HG03439 (cell line): ENCODE measurements around the gene CFAP74.

Experiments used
- ATAC-seq: cut with Tn5 transposase; IDR thresholded peaks from one replicate; pipeline ENCODE4 v1.9.1; 2021; ENCODE audit warnings: mild to moderate bottlenecking, moderate library complexity; ENCODE audit not compliant: unreplicated experiment

The CFAP74 gene

GRCh38 chr1:2019571-2020309 is 16.2 kb upstream of the CFAP74 start:
- ATAC-seq = no peak

DNA sequence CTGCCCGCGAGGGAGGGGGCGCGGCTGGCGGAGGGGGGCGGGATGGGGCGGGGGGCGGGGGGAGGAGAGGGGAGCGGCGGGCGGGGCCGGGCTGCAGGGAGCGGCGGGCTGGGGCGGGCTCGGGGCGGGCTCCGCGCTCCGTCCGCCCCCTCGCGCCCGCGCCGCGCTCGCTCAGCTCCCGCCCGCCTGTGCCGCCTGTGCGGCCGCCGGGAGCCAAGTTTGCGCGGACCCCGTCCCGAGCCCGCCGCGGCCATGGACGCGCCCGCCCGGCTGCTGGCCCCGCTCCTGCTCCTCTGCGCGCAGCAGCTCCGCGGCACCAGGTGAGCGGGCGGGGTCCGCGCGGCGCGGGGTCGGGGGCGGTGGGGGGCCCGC is 15.6 kb upstream of the CFAP74 start, which contains the start of gene GABRD:
GABRD (plus strand) TSS at position 174 of the 372 bp plus-strand sequence; CDS start at position 253, 79 bp downstream.
- no peak for ATAC-seq

DNA sequence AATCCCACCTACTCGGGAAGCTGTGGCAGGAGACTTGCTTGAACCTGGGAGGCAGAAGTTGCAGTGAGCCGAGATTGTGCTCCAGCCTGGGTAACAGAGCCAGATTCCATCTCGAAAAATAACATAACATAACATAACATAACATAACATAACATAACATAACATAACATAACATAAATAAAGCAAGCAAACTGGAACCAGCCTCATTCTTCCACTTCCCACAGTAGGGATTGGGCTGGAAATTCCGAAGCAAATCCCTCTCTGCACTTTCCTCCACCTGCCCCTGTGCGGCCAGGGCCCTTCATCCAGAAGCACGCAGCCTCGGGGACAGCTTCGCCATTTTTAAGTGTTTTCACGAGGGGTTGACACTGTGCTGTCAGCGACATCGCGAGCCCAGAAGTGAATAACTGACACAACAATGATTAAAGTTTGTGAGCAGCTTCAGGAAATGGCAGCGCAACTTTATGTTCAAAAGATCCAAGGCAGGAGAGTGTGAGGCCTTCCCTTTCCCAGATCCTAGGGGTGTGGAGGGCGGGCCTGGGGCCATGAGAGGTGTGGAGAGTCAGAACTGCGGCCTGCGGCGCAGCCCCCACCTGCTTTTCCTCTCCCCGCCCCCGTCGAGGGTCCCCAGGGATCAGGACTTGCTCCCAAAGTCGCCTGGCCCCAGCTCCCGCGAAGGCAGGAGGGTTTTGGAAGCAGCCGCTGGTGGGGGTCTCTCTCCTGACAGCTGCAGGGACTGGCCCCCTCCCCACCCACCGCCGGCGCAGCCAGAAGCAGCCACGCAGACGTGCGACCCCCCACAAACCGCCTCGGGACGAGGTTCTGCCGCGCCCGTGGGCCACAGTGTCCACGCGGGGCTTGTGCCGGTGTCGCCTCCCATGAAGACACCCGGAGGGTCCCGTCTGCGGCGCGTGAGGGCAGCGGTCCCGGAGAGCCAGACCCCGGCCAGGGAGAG is 14.9 kb upstream of the CFAP74 start:
- no peak for ATAC-seq

DNA sequence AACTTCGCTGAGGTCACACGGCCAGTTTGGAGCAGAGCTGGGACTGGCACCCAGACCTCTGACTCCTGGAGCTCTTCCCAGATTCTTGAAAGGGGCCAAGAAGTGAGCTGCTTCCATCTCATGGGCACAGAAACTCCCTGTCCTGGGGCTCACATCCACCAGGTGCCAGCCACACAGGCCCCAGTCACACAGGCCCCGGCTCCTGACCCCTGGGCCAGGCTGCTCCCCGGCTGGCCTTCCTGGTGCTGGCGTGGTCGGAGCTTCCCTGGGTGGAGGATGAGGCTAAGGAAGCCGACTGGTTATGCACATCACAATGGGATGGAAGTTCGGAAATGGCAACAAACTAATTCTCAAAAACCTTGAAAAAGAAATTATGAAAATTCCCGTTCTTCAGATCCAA is 12.5 kb upstream of the CFAP74 start:
- ATAC-seq = no peak

DNA sequence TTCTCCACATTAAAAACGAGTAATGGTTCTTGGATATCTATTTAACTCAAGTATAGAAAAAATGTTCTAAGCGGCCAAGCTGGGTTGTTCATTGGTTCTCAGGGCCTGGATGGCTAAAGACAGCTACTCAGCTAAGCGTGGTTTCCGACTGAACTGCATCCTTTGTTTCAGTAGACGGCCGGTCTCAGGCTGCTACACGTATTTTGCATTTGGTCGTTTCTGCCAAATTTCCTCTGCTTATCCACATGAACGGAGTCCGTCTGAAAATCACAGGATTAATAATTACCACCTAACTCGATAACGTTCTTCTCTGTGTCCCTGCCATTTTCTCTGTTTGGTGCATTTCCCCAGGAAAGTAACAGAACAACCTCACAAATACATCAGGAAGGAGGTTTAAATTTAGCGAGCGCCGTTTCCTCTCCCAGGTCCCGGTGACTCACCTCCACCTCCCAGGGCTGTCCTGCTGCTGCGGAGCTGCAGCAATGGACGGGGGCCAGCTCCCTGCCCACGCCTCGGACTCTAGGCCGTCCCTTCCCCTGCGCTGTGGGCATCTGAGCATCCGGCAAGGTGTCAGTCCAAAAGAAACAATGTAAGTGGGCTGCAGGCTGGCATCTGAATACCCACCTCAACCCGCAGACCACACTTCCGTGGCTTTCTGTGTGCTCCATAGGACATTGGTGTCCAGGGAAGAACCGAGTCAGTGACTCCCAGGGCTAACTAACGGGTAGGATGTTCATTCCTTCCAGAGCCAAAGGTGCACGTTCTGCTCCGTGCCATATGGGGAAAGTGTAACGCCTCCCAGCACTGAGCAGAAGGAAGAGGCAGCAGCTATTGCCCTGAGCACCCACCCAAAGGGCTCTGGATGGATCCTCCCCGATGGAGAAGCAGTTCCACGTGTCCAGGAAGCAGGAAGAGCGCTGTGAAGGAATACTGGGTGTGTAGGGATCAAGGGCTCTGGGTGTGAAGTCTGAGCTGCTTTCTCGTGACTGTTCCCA is 11.5 kb upstream of the CFAP74 start:
- no peak for ATAC-seq

- no peak for ATAC-seq
Measured at GRCh38 chr1:2014181-2014580, 10.6 kb upstream of the CFAP74 start.

- ATAC-seq = no peak
Measured at GRCh38 chr1:2009101-2010053, 5.8 kb upstream of the CFAP74 start.

- ATAC-seq = no peak
Measured at GRCh38 chr1:2004856-2005255, 1.3 kb upstream of the CFAP74 start.

- ATAC-seq = no peak
Measured at GRCh38 chr1:2001773-2002411, 1.7 kb downstream of the CFAP74 start.

DNA sequence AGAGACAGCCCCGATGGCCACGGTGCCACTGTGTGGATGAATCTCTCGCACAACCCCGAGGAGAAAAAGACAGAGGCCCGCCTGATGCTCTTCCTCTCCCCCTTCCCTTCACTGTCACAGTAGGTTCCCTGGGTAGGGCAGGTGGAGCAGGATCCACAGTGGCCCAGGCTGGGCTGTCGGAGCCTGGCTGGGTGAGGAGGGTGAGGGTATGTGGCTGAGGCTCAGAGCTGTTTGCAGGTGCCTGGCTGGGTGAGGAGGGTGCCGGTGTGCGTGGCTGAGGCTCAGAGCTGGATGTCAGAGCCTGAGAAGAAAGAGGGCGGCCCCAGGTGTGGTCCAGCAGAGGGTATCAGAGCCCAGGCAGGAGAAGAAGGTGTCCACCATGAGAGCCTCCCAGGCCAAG is 2.7 kb downstream of the CFAP74 start:
- no peak for ATAC-seq

GRCh38 chr1:2000432-2000831 is 3.2 kb downstream of the CFAP74 start:
- ATAC-seq = no peak

DNA sequence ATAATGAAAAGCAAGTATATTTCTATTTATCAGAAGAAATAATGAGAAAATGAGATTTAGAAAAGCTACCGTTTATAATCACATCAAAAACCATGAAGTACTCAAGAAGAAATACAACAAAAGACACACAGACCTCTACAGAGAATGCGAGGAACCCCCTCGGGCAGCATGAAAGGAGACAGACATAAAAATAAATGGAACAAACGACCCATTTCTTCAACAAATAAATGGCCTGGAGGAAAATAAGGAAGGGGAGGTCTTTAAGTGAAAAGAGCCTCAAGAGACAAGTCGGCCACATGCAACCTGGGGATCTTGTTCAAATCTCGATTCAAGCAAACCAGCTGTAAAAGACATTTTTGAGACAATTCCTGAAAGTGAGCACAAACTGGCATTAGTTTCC is 6.0 kb downstream of the CFAP74 start:
- no peak for ATAC-seq

- ATAC-seq = no peak
Measured at GRCh38 chr1:1996207-1996651, 7.4 kb downstream of the CFAP74 start.

- ATAC-seq = no peak
Measured at GRCh38 chr1:1994536-1994935, 9.1 kb downstream of the CFAP74 start.

- ATAC-seq = no peak
Measured at GRCh38 chr1:1990222-1990621, 13.4 kb downstream of the CFAP74 start.

GRCh38 chr1:1989789-1990188 is 13.8 kb downstream of the CFAP74 start:
- ATAC-seq = no peak

DNA sequence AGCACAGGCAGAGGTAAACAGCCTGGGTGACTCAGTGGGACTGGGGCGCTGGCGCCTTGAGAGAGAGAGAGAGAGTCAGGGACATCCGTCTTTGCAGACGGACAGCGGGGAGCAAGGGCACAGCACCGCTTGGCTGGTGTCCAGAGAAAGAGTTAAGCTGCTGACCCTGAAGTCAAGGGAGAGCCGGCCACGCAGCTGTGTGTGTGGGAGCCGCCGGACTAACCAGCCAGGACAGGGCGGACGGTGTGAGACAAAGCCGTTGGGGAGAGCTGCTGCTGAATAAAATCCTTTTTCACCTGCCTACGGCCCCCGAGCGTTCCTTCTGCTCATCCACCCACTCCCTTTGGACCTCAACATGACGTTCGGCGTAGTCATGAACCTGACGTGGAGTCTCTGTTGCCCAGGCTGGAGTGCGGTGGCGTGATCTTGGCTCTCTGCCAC is 14.5 kb downstream of the CFAP74 start:
- ATAC-seq = no peak

DNA sequence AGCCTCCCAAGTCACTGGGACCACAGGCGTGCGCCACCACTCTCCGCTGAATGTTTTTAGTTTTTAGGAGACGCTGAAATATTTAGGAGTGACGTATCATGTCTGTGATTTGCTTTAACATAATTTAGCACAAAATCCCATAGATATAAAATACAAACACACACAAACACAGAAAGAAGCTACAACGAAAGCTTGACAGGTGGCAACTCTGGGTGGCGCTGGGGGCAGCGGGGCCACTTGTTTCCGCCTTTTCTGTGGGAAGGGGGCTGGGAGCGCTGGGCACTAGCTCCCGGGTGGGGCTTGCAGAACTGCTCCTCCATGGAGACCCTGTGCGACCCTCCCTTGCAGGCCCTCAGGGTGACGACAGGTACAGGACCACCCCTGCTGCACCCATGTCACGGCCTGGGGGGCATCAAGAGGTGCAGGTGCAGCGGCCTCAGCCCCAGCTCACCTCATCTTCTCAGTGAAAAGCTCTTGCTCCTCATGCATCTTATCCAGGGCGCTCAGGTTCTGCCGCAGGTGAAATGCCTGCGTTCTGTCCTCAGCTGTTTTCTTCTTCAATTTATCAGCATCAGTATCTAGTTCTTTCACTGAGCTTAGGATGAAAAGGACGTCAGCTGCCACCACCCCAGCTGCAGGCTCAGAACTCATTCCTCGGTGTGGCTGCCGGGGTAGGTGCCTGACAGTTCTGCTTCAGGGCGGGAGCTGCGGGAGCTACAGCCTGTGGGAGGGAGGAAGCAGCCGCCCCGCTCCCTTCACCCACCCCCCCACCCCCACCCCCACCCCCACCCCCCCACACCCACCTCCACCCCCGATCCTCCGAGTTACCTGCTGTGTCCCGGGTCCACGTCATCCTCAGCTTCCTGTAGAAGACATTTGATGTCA is 15.3 kb downstream of the CFAP74 start:
- no peak for ATAC-seq
